CD4-positive, CD25-positive, alpha-beta regulatory T cell (primary cell): ENCODE data around the gene MARCO. TPM values are rescaled to one million over a fixed set of nuclear protein-coding genes. Genes with fewer than 3 reads are reported as not detected.
A peak's percentile ranks its signal among the peaks of the same experiment; 100 is the strongest.

Experiments used
- ATAC-seq, 2 donors: fragments of 150-1000 bp; cut with Tn5 transposase; one replicate each; pipeline ENCODE4 v1.10.0; 2021; ENCODE audit warnings: low read depth in 2 of 2, moderate number of reproducible peaks in 2 of 2, moderate library complexity in 1 of 2
- DNase-seq, 3 donors: peaks; one replicate each; pipeline versions ENCODE4 v3.0.0 to v3.0.0-alpha.2; 2012 to 2022; ENCODE audit warnings: mixed read lengths in 1 of 3
- H3K27ac ChIP-seq: one replicate; pipeline ENCODE4 v1.7.0; 2013; ENCODE audit warnings: mild to moderate bottlenecking, low read length; ENCODE audit not compliant: insufficient read depth, poor library complexity, severe bottlenecking
- H3K27me3 ChIP-seq: one replicate; pipeline ENCODE4 v1.7.0; 2013; ENCODE audit warnings: low read length; ENCODE audit not compliant: control insufficient read depth, insufficient read depth
- H3K36me3 ChIP-seq: one replicate; pipeline ENCODE4 v1.7.0; 2013; ENCODE audit warnings: mild to moderate bottlenecking, low read length, moderate library complexity; ENCODE audit not compliant: control insufficient read depth, insufficient read depth
- H3K4me1 ChIP-seq: 2 replicates; pipeline ENCODE4 v1.7.0; 2013; ENCODE audit warnings: mild to moderate bottlenecking, low read length; ENCODE audit not compliant: insufficient read depth, control insufficient read depth, poor library complexity, severe bottlenecking
- H3K4me3 ChIP-seq: one replicate; pipeline ENCODE4 v1.7.0; 2013; ENCODE audit warnings: low read depth, mild to moderate bottlenecking, low read length, moderate library complexity
- H3K9me3 ChIP-seq, 2 experiments: 1 replicate in 1 of 2; 2 replicates in 1 of 2; pipeline ENCODE4 v1.7.0; 2013; ENCODE audit warnings: low read length in 2 of 2, mild to moderate bottlenecking in 1 of 2, moderate library complexity in 1 of 2; ENCODE audit not compliant: control insufficient read depth in 2 of 2
- H3K27ac Mint-ChIP-seq, 3 donors: one replicate each; pipeline ENCODE4 v1.8.0; 2020 to 2022; ENCODE audit warnings: mild to moderate bottlenecking in 3 of 3, mixed read lengths in 3 of 3, moderate library complexity in 2 of 3
- H3K27me3 Mint-ChIP-seq: one replicate; pipeline ENCODE4 v1.8.0; 2022; ENCODE audit warnings: mild to moderate bottlenecking, mixed read lengths
- H3K36me3 Mint-ChIP-seq: one replicate; pipeline ENCODE4 v1.8.0; 2020; ENCODE audit warnings: mixed read lengths
- H3K4me1 Mint-ChIP-seq, 4 donors: one replicate each; pipeline ENCODE4 v1.8.0; 2020 to 2022; ENCODE audit warnings: mixed read lengths in 4 of 4, mild to moderate bottlenecking in 1 of 4
- H3K4me3 Mint-ChIP-seq, 4 donors: one replicate each; pipeline ENCODE4 v1.8.0; 2020 to 2022; ENCODE audit warnings: mild to moderate bottlenecking in 4 of 4, mixed read lengths in 4 of 4, moderate library complexity in 3 of 4
- H3K9me3 Mint-ChIP-seq, 7 donors: one replicate each; pipeline ENCODE4 v1.8.0; 2020 to 2022; ENCODE audit warnings: mixed read lengths in 7 of 7, mild to moderate bottlenecking in 3 of 7, moderate library complexity in 2 of 7
- polyA plus RNA-seq, 4 donors: library from polyadenylated mRNA; unstranded; fragments of 300-500 nt; fragmentation: Illumina TruSeq; gene quantifications; one replicate each; pipeline ENCODE4 v1.2.3, GENCODE V29; 2021
- total RNA-seq: library from RNA; stranded (reverse); gene quantifications from one replicate; pipeline ENCODE4 v1.2.3, GENCODE V29; 2022

The MARCO gene
- total and polyA plus RNA-seq, 5 donors from 2014 or later: not detected

- Histone ChIP-seq H3K9me3 (no peaks in the 10 kb centered on the region), H3K4me1 (no peaks in the 10 kb centered on the region), H3K27me3 (no peaks in the 10 kb centered on the region), H3K4me3 (no peak overlapping the region), H3K36me3 (no peaks in the 10 kb centered on the region), H3K27ac (no peak overlapping the region)
- no peak for ATAC-seq
- no peaks in the 10 kb centered on the region for H3K27me3 Mint-ChIP-seq
- H3K9me3 Mint-ChIP-seq: peaks cover 0 to 2% (median 0%) of the 10 kb centered on the region in 7 donors
- H3K4me1 Mint-ChIP-seq: no peaks in the 10 kb centered on the region
- no peak overlapping the region for H3K27ac Mint-ChIP-seq
- no peak overlapping the region for H3K4me3 Mint-ChIP-seq
- DNase-seq: no peak
- H3K36me3 Mint-ChIP-seq: no peaks in the 10 kb centered on the region
Measured at GRCh38 chr2:118989481-118989880, 47.5 kb downstream of the MARCO start.

GRCh38 chr2:118990757-118991545 lies 49.0 kb downstream of the MARCO start:
- H3K27me3 Mint-ChIP-seq: no peaks in the 10 kb centered on the region
- Histone ChIP-seq H3K4me1 (no peaks in the 10 kb centered on the region), H3K36me3 (no peaks in the 10 kb centered on the region), H3K4me3 (no peak overlapping the region), H3K27ac (no peak overlapping the region), H3K9me3 (no peaks in the 10 kb centered on the region), H3K27me3 (no peaks in the 10 kb centered on the region)
- H3K27ac Mint-ChIP-seq: no peak overlapping the region
- ATAC-seq (no peak), DNase-seq (no peak)
- H3K4me1 Mint-ChIP-seq: no peaks in the 10 kb centered on the region
- H3K9me3 Mint-ChIP-seq: peaks cover 0 to 2% (median 0%) of the 10 kb centered on the region in 7 donors
- H3K4me3 Mint-ChIP-seq: no peak overlapping the region
- no peaks in the 10 kb centered on the region for H3K36me3 Mint-ChIP-seq

- H3K9me3 Mint-ChIP-seq: peaks cover 0 to 2% (median 0%) of the 10 kb centered on the region in 7 donors
- H3K27ac ChIP-seq: no peak overlapping the region
- no peaks in the 10 kb centered on the region for H3K9me3 ChIP-seq
- H3K4me3 Mint-ChIP-seq: no peak overlapping the region
- ATAC-seq (no peak), DNase-seq (no peak)
- H3K27ac Mint-ChIP-seq: no peak overlapping the region
- no peaks in the 10 kb centered on the region for H3K4me1 ChIP-seq
- no peaks in the 10 kb centered on the region for H3K36me3 Mint-ChIP-seq
- no peaks in the 10 kb centered on the region for H3K36me3 ChIP-seq
- no peak overlapping the region for H3K4me3 ChIP-seq
- H3K27me3 Mint-ChIP-seq: no peaks in the 10 kb centered on the region
- H3K27me3 ChIP-seq: no peaks in the 10 kb centered on the region
- H3K4me1 Mint-ChIP-seq: no peaks in the 10 kb centered on the region
Measured at GRCh38 chr2:118991554-118991953, 49.6 kb downstream of the MARCO start.

GRCh38 chr2:118992740-118993391 lies 50.9 kb downstream of the MARCO start:
- Mint-ChIP-seq H3K9me3 (peaks cover 0 to 2% (median 0%) of the 10 kb centered on the region in 7 donors), H3K27ac (no peak overlapping the region), H3K4me1 (no peaks in the 10 kb centered on the region), H3K36me3 (no peaks in the 10 kb centered on the region), H3K4me3 (no peak overlapping the region), H3K27me3 (no peaks in the 10 kb centered on the region)
- H3K4me3 ChIP-seq: no peak overlapping the region
- no peaks in the 10 kb centered on the region for H3K27me3 ChIP-seq
- H3K36me3 ChIP-seq: no peaks in the 10 kb centered on the region
- no peak for DNase-seq
- no peaks in the 10 kb centered on the region for H3K4me1 ChIP-seq
- no peak overlapping the region for H3K27ac ChIP-seq
- no peaks in the 10 kb centered on the region for H3K9me3 ChIP-seq
- ATAC-seq: peak in 1 of 2 donors; percentile 71

GRCh38 chr2:118993392-118993752 lies 51.4 kb downstream of the MARCO start:
- no peaks in the 10 kb centered on the region for H3K36me3 ChIP-seq
- H3K4me3 ChIP-seq: no peak overlapping the region
- no peaks in the 10 kb centered on the region for H3K4me1 ChIP-seq
- H3K27me3 ChIP-seq: no peaks in the 10 kb centered on the region
- no peaks in the 10 kb centered on the region for H3K36me3 Mint-ChIP-seq
- peaks cover 0 to 2% (median 0%) of the 10 kb centered on the region in 7 donors for H3K9me3 Mint-ChIP-seq
- no peak overlapping the region for H3K27ac Mint-ChIP-seq
- no peaks in the 10 kb centered on the region for H3K27me3 Mint-ChIP-seq
- no peak overlapping the region for H3K27ac ChIP-seq
- ATAC-seq (no peak), DNase-seq (no peak)
- no peak overlapping the region for H3K4me3 Mint-ChIP-seq
- H3K4me1 Mint-ChIP-seq: no peaks in the 10 kb centered on the region
- H3K9me3 ChIP-seq: no peaks in the 10 kb centered on the region

GRCh38 chr2:118994172-118994700 lies 52.2 kb downstream of the MARCO start:
- no peak for ATAC-seq

GRCh38 chr2:118994778-118995177 lies 52.8 kb downstream of the MARCO start:
- no peak overlapping the region for H3K4me3 ChIP-seq
- DNase-seq: no peak

More at GRCh38 chr2:118994172-118994700, 52.2 kb downstream of the MARCO start:
- H3K36me3 Mint-ChIP-seq: no peaks in the 10 kb centered on the region
- no peak overlapping the region for H3K27ac Mint-ChIP-seq
- Histone ChIP-seq H3K27ac (no peak overlapping the region), H3K4me3 (no peak overlapping the region), H3K36me3 (no peaks in the 10 kb centered on the region), H3K4me1 (no peaks in the 10 kb centered on the region), H3K9me3 (no peaks in the 10 kb centered on the region), H3K27me3 (no peaks in the 10 kb centered on the region)
- no peak overlapping the region for H3K4me3 Mint-ChIP-seq
- DNase-seq: no peak
- peaks cover 0 to 2% (median 0%) of the 10 kb centered on the region in 7 donors for H3K9me3 Mint-ChIP-seq
- no peaks in the 10 kb centered on the region for H3K27me3 Mint-ChIP-seq
- H3K4me1 Mint-ChIP-seq: no peaks in the 10 kb centered on the region

More at GRCh38 chr2:118994778-118995177, 52.8 kb downstream of the MARCO start:
- H3K27me3 Mint-ChIP-seq: no peaks in the 10 kb centered on the region
- H3K27ac ChIP-seq: no peak overlapping the region
- no peaks in the 10 kb centered on the region for H3K9me3 ChIP-seq
- H3K4me1 Mint-ChIP-seq: no peaks in the 10 kb centered on the region
- no peaks in the 10 kb centered on the region for H3K36me3 ChIP-seq
- no peaks in the 10 kb centered on the region for H3K36me3 Mint-ChIP-seq
- no peak overlapping the region for H3K27ac Mint-ChIP-seq
- no peak overlapping the region for H3K4me3 Mint-ChIP-seq
- peaks cover 0 to 2% (median 0%) of the 10 kb centered on the region in 7 donors for H3K9me3 Mint-ChIP-seq
- no peak for ATAC-seq
- no peaks in the 10 kb centered on the region for H3K27me3 ChIP-seq
- no peaks in the 10 kb centered on the region for H3K4me1 ChIP-seq
